ENCODE results near the gene PPP4R2.

- no peak for TF ChIP-seq CTCF (IDR thresholded peaks at IDR 0.05; ENCODE audit: insufficient read depth, low read length)
- no peak for TF ChIP-seq SPI1 (IDR thresholded peaks at IDR 0.05; ENCODE audit: borderline replicate concordance, low read depth)
- no peak for TF ChIP-seq POLR2AphosphoS5 (IDR thresholded peaks at IDR 0.05; ENCODE audit: low read depth)
- no peak for TF ChIP-seq GABPA (IDR thresholded peaks at IDR 0.05; ENCODE audit: low read depth)
Observed at GRCh38 chr3:72951259-72951722, 45.3 kb upstream of the PPP4R2 start.
